SK-N-SH treated with all-trans-retinoic acid at 6 μM for 48 hours (cell line): ENCODE results near the gene KHDC3L.

Experiments
- ISL1 ChIP-seq: fragments of 250-450 bp; sonication (Bioruptor Pico); IDR thresholded peaks from 2 replicates; pipeline ENCODE4 v2.1.2; 2022; ENCODE audit warnings: mild to moderate bottlenecking, moderate library complexity
- RARB ChIP-seq: fragments of 250-450 bp; sonication (Bioruptor Pico); IDR thresholded peaks from 2 replicates; pipeline ENCODE4 v1.8.0; 2021; ENCODE audit warnings: mild to moderate bottlenecking, moderate library complexity
- ZFP3 ChIP-seq: fragments of 250-450 bp; sonication (Bioruptor Pico); IDR thresholded peaks from 2 replicates; pipeline ENCODE4 v1.5.0; 2020; ENCODE audit warnings: mild to moderate bottlenecking, moderate library complexity
- ZNF565 ChIP-seq: fragments of 450-650 bp; formaldehyde crosslinking; conservative IDR thresholded peaks from 2 replicates; pipeline ENCODE4 v1.5.0; 2020; ENCODE audit warnings: low read depth, mild to moderate bottlenecking, moderate library complexity
- TF ChIP-seq, protein P1 (sequence below): fragments of 250-450 bp; sonication (Bioruptor Pico); IDR thresholded peaks from 2 replicates; pipeline ENCODE4 v1.5.1; 2020; ENCODE audit warnings: low read depth, mild to moderate bottlenecking, moderate library complexity

DNA sequence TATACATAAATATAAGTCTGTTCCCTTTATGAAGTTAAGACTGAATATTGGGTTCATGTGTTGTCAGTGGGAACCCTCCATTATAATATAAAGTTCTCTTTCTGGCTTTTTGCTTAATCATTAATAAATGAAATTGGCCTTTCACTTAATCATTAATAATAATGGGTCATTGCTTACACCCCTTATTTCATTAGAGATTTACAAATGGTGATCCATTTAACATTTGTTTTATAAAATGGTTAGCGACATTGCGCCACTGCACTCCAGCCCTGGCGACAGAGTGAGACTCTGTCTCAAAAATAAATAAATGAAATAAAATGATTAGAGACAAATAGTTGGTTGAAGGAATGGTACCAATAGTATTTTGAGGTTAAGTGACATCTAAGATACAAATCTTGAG is 50.6 kb downstream of the KHDC3L start:
- TF ChIP-seq, protein P1, sequence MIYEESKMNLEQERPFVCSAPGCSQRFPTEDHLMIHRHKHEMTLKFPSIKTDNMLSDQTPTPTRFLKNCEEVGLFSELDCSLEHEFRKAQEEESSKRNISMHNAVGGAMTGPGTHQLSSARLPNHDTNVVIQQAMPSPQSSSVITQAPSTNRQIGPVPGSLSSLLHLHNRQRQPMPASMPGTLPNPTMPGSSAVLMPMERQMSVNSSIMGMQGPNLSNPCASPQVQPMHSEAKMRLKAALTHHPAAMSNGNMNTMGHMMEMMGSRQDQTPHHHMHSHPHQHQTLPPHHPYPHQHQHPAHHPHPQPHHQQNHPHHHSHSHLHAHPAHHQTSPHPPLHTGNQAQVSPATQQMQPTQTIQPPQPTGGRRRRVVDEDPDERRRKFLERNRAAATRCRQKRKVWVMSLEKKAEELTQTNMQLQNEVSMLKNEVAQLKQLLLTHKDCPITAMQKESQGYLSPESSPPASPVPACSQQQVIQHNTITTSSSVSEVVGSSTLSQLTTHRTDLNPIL (CRISPR knock-in tag), result no peak
- no peak for TF ChIP-seq RARB (CRISPR knock-in tag)
- no peak for TF ChIP-seq ISL1 (CRISPR knock-in tag)
- TF ChIP-seq ZFP3 (CRISPR knock-in tag), result no peak
- no peak for TF ChIP-seq ZNF565
